GM10847 (cell line): ENCODE measurements around the gene GAPT.

Experiments
- POLR2A ChIP-seq: IDR thresholded peaks from 2 replicates; pipeline ENCODE4 v1.6.1; 2011; ENCODE audit not compliant: insufficient read length; ENCODE audit errors: extremely low read depth

The GAPT gene

DNA sequence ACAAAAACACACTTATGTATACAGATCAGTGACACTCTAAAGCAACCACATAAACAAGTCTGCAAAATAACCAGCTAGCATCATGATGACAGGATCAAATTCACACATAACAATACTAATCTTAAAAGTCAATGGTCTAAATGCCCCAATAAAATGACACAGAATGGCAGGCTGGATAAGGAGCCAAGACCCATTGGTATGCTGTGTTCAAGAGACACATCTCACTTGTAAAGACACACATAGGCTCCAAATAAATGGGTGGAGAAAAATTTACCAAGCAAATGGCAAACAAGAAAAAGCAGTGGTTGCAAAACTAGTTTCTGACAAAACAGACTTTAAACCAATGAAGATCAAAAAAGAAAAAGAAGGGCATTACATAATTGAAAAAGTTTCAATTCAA, 26.0 kb downstream of the GAPT start:
- TF ChIP-seq POLR2A, result no peak

DNA sequence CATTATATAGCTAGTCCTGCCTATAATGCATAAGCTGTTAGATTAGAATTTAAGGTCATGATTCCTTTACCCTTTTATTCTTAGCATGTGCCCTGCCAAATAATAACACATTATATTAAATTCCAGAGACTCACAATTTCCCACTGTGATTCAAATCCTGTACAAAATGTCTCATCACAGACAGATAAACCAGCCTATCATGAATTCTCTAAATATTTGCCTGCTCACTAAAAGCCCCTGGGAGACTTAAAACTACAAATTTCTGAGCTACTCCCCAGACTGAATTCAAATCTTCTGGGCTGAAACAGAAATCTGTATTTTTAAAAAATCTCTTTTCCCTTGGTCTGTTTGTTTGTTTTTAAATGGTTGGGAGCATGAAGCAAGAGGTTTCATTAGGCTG, 32.7 kb downstream of the GAPT start:
- no peak for TF ChIP-seq POLR2A

DNA sequence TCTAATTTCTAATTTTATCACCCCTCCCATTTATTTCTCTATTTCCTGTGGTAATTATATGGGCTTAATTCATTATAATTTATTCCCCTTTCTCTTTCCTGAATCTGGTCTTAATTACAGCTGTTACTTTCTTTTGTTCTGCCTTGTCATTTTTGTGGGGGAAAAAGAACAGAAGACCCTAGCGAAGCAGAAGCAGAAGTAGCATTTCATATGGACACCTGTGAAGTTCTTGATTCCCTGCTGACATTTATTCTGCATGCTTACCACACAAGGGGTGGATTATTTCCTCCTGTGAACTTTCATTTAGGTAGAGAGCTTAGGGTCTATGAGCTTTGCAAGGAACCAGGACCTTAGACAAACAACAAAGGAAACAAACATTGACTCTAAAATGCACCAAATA, 33.3 kb downstream of the GAPT start:
- TF ChIP-seq POLR2A, result no peak

DNA sequence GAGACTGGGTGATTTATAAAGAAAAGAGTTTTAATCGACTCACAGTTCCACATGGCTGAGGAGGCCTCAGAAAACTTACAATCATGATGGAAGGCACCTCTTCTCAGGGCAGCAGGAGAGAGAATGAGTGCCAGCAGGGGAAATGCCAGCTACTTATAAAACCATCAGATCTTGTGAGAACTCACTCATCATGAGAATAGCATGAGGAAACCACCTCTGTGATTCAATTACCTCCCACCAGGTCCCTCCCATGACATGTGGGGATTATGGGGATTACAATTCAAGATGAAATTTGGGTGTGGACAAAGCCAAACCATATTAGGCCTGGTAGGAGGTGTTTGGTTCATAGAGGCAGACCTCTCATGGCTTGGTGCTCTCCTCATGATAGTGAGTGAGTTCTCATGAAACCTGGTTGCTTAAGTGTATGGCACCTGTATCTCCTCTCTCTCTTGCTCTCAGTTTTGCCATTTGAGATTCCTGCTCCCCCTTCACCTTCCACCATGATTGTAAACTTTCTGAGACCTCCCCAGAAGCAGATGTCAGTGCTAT, 39.8 kb downstream of the GAPT start:
- no peak for TF ChIP-seq POLR2A

DNA sequence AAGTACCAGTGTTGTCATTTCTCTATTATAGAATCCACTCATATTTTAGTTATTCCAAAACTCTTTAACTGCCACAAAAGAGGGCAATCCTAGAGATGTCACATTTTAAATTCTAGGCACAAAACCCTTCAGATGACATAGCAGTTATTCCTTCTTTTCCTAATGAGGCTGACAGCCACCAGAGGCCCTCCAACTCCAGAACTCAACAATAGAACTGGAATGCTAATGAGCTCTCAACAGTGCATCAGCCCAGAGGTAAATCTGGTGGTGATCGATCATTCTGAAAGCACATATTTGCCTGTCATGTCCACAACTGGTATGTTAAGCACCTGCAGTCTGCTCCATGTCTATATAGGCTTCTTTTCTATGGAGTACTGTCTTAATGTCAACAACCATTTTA, 51.5 kb downstream of the GAPT start:
- TF ChIP-seq POLR2A, result no peak

DNA sequence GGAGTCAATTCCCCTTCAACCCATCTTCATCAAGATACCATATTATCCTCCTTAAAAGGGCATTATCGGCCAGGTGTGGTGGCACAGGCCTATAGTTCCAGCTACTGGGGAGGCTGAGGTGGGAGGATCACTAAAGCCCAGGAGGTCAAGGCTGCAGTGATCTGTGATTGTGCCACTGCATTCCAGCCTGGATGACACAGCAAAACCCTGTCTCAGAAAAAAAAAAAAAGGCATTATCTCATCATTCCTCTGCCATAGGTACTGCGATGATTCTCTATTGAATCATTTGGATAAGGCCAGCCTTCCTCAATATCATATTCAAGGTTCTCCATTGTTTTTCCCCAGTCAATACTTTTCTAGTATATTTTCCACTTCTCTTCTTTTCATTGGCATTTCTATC, 52.5 kb downstream of the GAPT start:
- no peak for TF ChIP-seq POLR2A

DNA sequence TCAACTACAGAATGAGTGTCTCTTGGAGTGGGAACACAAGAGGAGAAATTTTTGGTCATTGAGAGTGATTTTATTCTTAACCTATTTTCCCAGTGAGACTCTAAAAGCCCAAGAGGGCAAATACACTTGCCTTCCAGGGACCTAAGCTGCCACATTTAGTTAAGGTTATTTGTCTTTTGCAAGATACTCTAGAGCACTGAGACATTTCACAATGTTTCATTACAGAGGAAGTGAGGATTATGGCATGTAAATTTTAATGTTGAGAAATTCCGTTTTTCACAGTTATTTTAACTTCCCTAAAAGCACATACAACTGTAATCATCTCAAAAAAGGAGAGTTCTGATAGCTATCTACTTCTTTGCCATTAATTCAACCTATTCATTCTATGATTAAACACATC, 53.0 kb downstream of the GAPT start:
- TF ChIP-seq POLR2A, result no peak

DNA sequence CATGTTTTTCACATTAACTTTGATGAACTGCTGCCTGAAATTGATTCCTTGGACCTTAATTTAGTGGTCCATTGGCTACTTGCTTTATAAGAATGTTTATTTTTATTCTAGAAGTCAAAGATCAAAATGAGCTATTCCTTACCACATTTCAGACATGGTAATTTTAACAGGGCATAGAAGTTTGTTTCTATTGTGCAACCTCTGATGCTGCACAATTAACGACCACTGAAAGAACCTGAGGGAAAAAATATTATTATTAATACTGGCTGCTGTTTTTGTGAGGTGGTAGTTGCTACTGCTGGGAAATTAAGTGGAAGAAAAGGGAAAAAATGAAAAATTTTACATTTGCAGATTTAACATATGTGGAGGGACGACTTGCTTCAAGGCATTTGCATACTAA, 53.7 kb downstream of the GAPT start:
- TF ChIP-seq POLR2A, result no peak

DNA sequence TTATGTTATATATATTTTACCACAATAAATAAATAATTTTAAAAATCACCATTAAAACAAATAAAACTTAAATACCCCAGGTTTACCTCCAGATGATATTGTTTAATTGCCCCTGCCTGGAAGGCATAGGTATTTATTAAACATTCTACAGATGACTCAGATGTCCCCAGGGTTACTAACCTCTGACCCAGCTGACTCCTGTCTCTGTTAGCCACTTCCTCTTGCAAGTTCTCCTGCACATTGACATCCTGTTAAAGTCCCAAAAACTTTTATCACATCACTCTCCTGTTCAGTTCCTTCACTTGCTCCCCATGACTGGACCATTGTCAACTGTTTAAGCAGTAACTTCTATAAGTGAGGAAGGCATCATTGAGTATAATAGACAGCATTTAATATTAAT, 54.7 kb downstream of the GAPT start:
- no peak for TF ChIP-seq POLR2A
